ENCODE measurements around the gene MOGAT1.
"Not testable (repeated sequence)": the region's sequence is repeated elsewhere in the genome, so short reads cannot be mapped to it uniquely, and the experiment has no call there.

The MOGAT1 gene

GRCh38 chr2:222670191-222671038, 1.0 kb upstream of the MOGAT1 start:
- DNase-seq (ENCODE audit: low read depth), result no peak

- DNase-seq (ENCODE audit: low read depth), result no peak
Observed at GRCh38 chr2:222672068-222672401, 577 bp downstream of the MOGAT1 start.

GRCh38 chr2:222673273-222673672, 1.8 kb downstream of the MOGAT1 start:
- no peak for DNase-seq (ENCODE audit: low read depth)

- DNase-seq (ENCODE audit: low read depth), result no peak
Observed at GRCh38 chr2:222673883-222674282, 2.4 kb downstream of the MOGAT1 start.

- DNase-seq (ENCODE audit: low read depth), result no peak
Observed at GRCh38 chr2:222677981-222678380, 6.5 kb downstream of the MOGAT1 start.

GRCh38 chr2:222683805-222684204, 12.3 kb downstream of the MOGAT1 start:
- DNase-seq (ENCODE audit: low read depth), result no peak

- DNase-seq (ENCODE audit: low read depth), result no peak
Observed at GRCh38 chr2:222686086-222686750, 14.8 kb downstream of the MOGAT1 start.

- DNase-seq (ENCODE audit: low read depth), result peak; percentile 27
Observed at GRCh38 chr2:222688917-222689316, 17.5 kb downstream of the MOGAT1 start.

- no peak for DNase-seq (ENCODE audit: low read depth)
Observed at GRCh38 chr2:222689322-222689721, 17.9 kb downstream of the MOGAT1 start.

- DNase-seq (ENCODE audit: low read depth), result peak; percentile 75
Observed at GRCh38 chr2:222690564-222691200, 19.2 kb downstream of the MOGAT1 start.

GRCh38 chr2:222693413-222693812, 22.0 kb downstream of the MOGAT1 start:
- not testable (repeated sequence) for DNase-seq (ENCODE audit: low read depth)

- peak; percentile 49 for DNase-seq (ENCODE audit: low read depth)
Observed at GRCh38 chr2:222693837-222694236, 22.4 kb downstream of the MOGAT1 start.

GRCh38 chr2:222698276-222698675, 26.8 kb downstream of the MOGAT1 start:
- DNase-seq (ENCODE audit: low read depth), result peak; percentile 28

GRCh38 chr2:222701233-222701632, 29.8 kb downstream of the MOGAT1 start:
- DNase-seq (ENCODE audit: low read depth), result no peak

- DNase-seq (ENCODE audit: low read depth), result no peak
Observed at GRCh38 chr2:222701721-222702131, 30.3 kb downstream of the MOGAT1 start.

GRCh38 chr2:222703091-222703490, 31.6 kb downstream of the MOGAT1 start:
- DNase-seq (ENCODE audit: low read depth), result no peak

- DNase-seq (ENCODE audit: low read depth), result peak; percentile 43
Observed at GRCh38 chr2:222703886-222704285, 32.4 kb downstream of the MOGAT1 start.

GRCh38 chr2:222706616-222707015, 35.2 kb downstream of the MOGAT1 start:
- no peak for DNase-seq (ENCODE audit: low read depth)

- DNase-seq (ENCODE audit: low read depth), result no peak
Observed at GRCh38 chr2:222707102-222707688, 35.7 kb downstream of the MOGAT1 start.

- peak; percentile 58 for DNase-seq (ENCODE audit: low read depth)
Observed at GRCh38 chr2:222707689-222708273, 36.3 kb downstream of the MOGAT1 start.

- peak; percentile 65 for DNase-seq (ENCODE audit: low read depth)
Observed at GRCh38 chr2:222708274-222708710, 36.8 kb downstream of the MOGAT1 start.

All from iris pigment epithelial cell (primary cell).